SK-N-MC (cell line): ENCODE results near the gene MTCH2.
"Not testable (repeated sequence)": the region's sequence is repeated elsewhere in the genome, so short reads cannot be mapped to it uniquely, and the experiment has no call there.

Experiments
- DNase-seq: peaks from one replicate; pipeline ENCODE4 v3.0.0-alpha.2; 2011; ENCODE audit warnings: low read depth, low spot score
- H3K27ac ChIP-seq: fragments of 200-600 bp; sonication (generic); 2 replicates; pipeline ENCODE4 v1.5.1; 2016; ENCODE audit warnings: mixed run types
- H3K36me3 ChIP-seq: fragments of 200-600 bp; sonication (generic); 2 replicates; pipeline ENCODE4 v1.6.1; 2017; ENCODE audit warnings: antibody characterized with exemption, low read length, mixed read lengths; ENCODE audit not compliant: insufficient read depth
- H3K4me3 ChIP-seq: fragments of 200-600 bp; sonication (generic); 2 replicates; pipeline ENCODE4 v1.5.1; 2016
- H3K9ac ChIP-seq: fragments of 200-600 bp; sonication (generic); 2 replicates; pipeline ENCODE4 v1.8.0; 2017; ENCODE audit warnings: mixed run types, mixed read lengths; ENCODE audit not compliant: insufficient read length
- H3K9me3 ChIP-seq: fragments of 200-600 bp; sonication (generic); 2 replicates; pipeline ENCODE4 v1.6.1; 2017; ENCODE audit warnings: low read depth, mild to moderate bottlenecking, antibody characterized with exemption, low read length, moderate library complexity, mixed read lengths
- EZH2 ChIP-seq: fragments of 200-600 bp; sonication (generic); IDR thresholded peaks from one replicate; pipeline ENCODE4 v1.6.1; 2017; ENCODE audit warnings: antibody characterized with exemption
- FOXP2 ChIP-seq: optimal IDR thresholded peaks from 2 replicates; pipeline ENCODE3; 2011; ENCODE audit warnings: mild to moderate bottlenecking, moderate library complexity; ENCODE audit not compliant: insufficient read depth; ENCODE audit errors: extremely low read length, control extremely low read depth
- POLR2AphosphoS5 ChIP-seq: IDR thresholded peaks from 2 replicates; pipeline ENCODE4 v1.6.1; 2012; ENCODE audit warnings: mild to moderate bottlenecking, low read depth, low read length, borderline replicate concordance

MTCH2 gene

GRCh38 chr11:47642099-47642855, at the start of gene MTCH2:
MTCH2 (minus strand) TSS chr11:47642559; CDS start chr11:47642465, 94 bp downstream.
- no peak for TF ChIP-seq EZH2
- peak; percentile 27 for TF ChIP-seq FOXP2
- TF ChIP-seq POLR2AphosphoS5, result peak; percentile 90; the same call in 1 of the 2 replicates
- Histone ChIP-seq H3K27ac (peak within 1 kb of the TSS; percentile 94), H3K36me3 (peaks cover 20% of the 10 kb centered on the region), H3K4me3 (peak within 1 kb of the TSS; percentile 99), H3K9me3 (no peaks in the 10 kb centered on the region), H3K9ac (peak within 1 kb of the TSS; percentile 98)
- peak; percentile 85 for DNase-seq

GRCh38 chr11:47691979-47692378, 49.6 kb upstream of the MTCH2 start:
- no peaks in the 10 kb centered on the region for H3K36me3 ChIP-seq
- no peak for DNase-seq
- no peaks in the 10 kb centered on the region for H3K9me3 ChIP-seq
- H3K27ac ChIP-seq, result no peak overlapping the region
- TF ChIP-seq POLR2AphosphoS5, result no peak
- no peak for TF ChIP-seq FOXP2
- no peak for TF ChIP-seq EZH2
- no peak overlapping the region for H3K4me3 ChIP-seq
- H3K9ac ChIP-seq, result no peak overlapping the region

GRCh38 chr11:47689480-47689879, 47.1 kb upstream of the MTCH2 start:
- no peaks in the 10 kb centered on the region for H3K36me3 ChIP-seq
- no peak overlapping the region for H3K4me3 ChIP-seq
- no peaks in the 10 kb centered on the region for H3K9me3 ChIP-seq
- H3K9ac ChIP-seq, result no peak overlapping the region
- H3K27ac ChIP-seq, result no peak overlapping the region
- DNase-seq, result no peak
- TF ChIP-seq FOXP2 (no peak), EZH2 (no peak), POLR2AphosphoS5 (no peak)

GRCh38 chr11:47688991-47689390, 46.6 kb upstream of the MTCH2 start:
- Histone ChIP-seq H3K36me3 (no peaks in the 10 kb centered on the region), H3K9me3 (no peaks in the 10 kb centered on the region), H3K27ac (no peak overlapping the region), H3K4me3 (no peak overlapping the region), H3K9ac (no peak overlapping the region)
- TF ChIP-seq POLR2AphosphoS5 (no peak), EZH2 (no peak), FOXP2 (no peak)
- DNase-seq, result no peak

- Histone ChIP-seq H3K27ac (no peak overlapping the region), H3K36me3 (no peaks in the 10 kb centered on the region), H3K9ac (no peak overlapping the region), H3K9me3 (no peaks in the 10 kb centered on the region), H3K4me3 (no peak overlapping the region)
- TF ChIP-seq EZH2 (no peak), POLR2AphosphoS5 (no peak), FOXP2 (no peak)
- DNase-seq, result no peak
Observed at GRCh38 chr11:47688111-47688510, 45.8 kb upstream of the MTCH2 start.

- DNase-seq, H3K36me3 ChIP-seq, H3K9ac ChIP-seq, H3K9me3 ChIP-seq, H3K4me3 ChIP-seq, H3K27ac ChIP-seq: not testable (repeated sequence)
Observed at GRCh38 chr11:47686704-47687103, 44.3 kb upstream of the MTCH2 start.

- TF ChIP-seq EZH2, result no peak
- TF ChIP-seq FOXP2, result no peak
- no peak for TF ChIP-seq POLR2AphosphoS5
Observed at GRCh38 chr11:47686151-47686550, 43.8 kb upstream of the MTCH2 start.

GRCh38 chr11:47675851-47676250, 33.5 kb upstream of the MTCH2 start:
- Histone ChIP-seq H3K4me3 (no peak overlapping the region), H3K27ac (no peak overlapping the region), H3K9me3 (no peaks in the 10 kb centered on the region), H3K9ac (no peak overlapping the region), H3K36me3 (no peaks in the 10 kb centered on the region)
- no peak for DNase-seq
- TF ChIP-seq EZH2 (no peak), POLR2AphosphoS5 (no peak), FOXP2 (no peak)

More at GRCh38 chr11:47686151-47686550, 43.8 kb upstream of the MTCH2 start:
- Histone ChIP-seq H3K27ac (no peak overlapping the region), H3K9me3 (no peaks in the 10 kb centered on the region), H3K4me3 (no peak overlapping the region), H3K9ac (no peak overlapping the region), H3K36me3 (no peaks in the 10 kb centered on the region)
- no peak for DNase-seq

- Histone ChIP-seq H3K9ac (no peak overlapping the region), H3K27ac (no peak overlapping the region), H3K36me3 (no peaks in the 10 kb centered on the region), H3K9me3 (no peaks in the 10 kb centered on the region), H3K4me3 (no peak overlapping the region)
- no peak for TF ChIP-seq POLR2AphosphoS5
- no peak for TF ChIP-seq EZH2
- TF ChIP-seq FOXP2, result no peak
- DNase-seq, result no peak
Observed at GRCh38 chr11:47672283-47672730, 29.9 kb upstream of the MTCH2 start.
